NCI-H187 treated with DMSO at 0.1 percent for 48 hours (cell line): ENCODE measurements around the gene GNAS.

Experiments
- DNase-seq: peaks from one replicate; lab custom pipeline; 2025; lab: John Stamatoyannopoulos, UW

Gene GNAS

GRCh38 chr20:58899512-58899911, 47.0 kb downstream of the GNAS start:
- DNase-seq: no peak

GRCh38 chr20:58900397-58900796, 47.9 kb downstream of the GNAS start:
- no peak for DNase-seq

- no peak for DNase-seq
These were observed 49.2 kb downstream of the GNAS start for GRCh38 chr20:58901488-58902402.

- DNase-seq: no peak
These were observed 51.1 kb downstream of the GNAS start for GRCh38 chr20:58903614-58904013.

- no peak for DNase-seq
These were observed 52.7 kb downstream of the GNAS start for GRCh38 chr20:58905236-58905635.

- DNase-seq: no peak
These were observed 53.6 kb downstream of the GNAS start for GRCh38 chr20:58906111-58906510.

- no peak for DNase-seq
These were observed 54.4 kb downstream of the GNAS start for GRCh38 chr20:58906894-58907293.

GRCh38 chr20:58907320-58908137, 55.0 kb downstream of the GNAS start:
- DNase-seq: peak; percentile 79

- no peak for DNase-seq
These were observed 55.7 kb downstream of the GNAS start for GRCh38 chr20:58908221-58908620.

GRCh38 chr20:58908941-58909340, 56.4 kb downstream of the GNAS start:
- no peak for DNase-seq

- no peak for DNase-seq
These were observed 57.1 kb downstream of the GNAS start for GRCh38 chr20:58909585-58909984.

- no peak for DNase-seq
These were observed 58.0 kb downstream of the GNAS start for GRCh38 chr20:58910473-58910872.

- no peak for DNase-seq
These were observed 58.8 kb downstream of the GNAS start for GRCh38 chr20:58911309-58911708.

GRCh38 chr20:58911970-58912369, 59.5 kb downstream of the GNAS start:
- DNase-seq: no peak

- DNase-seq: no peak
These were observed 60.6 kb downstream of the GNAS start for GRCh38 chr20:58913079-58913478.

- no peak for DNase-seq
These were observed 66.1 kb downstream of the GNAS start for GRCh38 chr20:58918621-58919020.

- DNase-seq: peak; percentile 10
These were observed 69.0 kb downstream of the GNAS start for GRCh38 chr20:58921564-58921963.

- no peak for DNase-seq
These were observed 69.5 kb downstream of the GNAS start for GRCh38 chr20:58922036-58922435.

- no peak for DNase-seq
These were observed 70.7 kb downstream of the GNAS start for GRCh38 chr20:58923117-58923712.

GRCh38 chr20:58926802-58927489, 74.4 kb downstream of the GNAS start:
- no peak for DNase-seq

GRCh38 chr20:58927490-58928061, 75.1 kb downstream of the GNAS start:
- no peak for DNase-seq

GRCh38 chr20:58930496-58930895, 78.0 kb downstream of the GNAS start:
- DNase-seq: no peak
